Endothelial cell of umbilical vein (primary cell): ENCODE measurements around the gene ATP2B2.

ENCODE experiments used
- CTCF ChIP-seq, 2 donors: IDR thresholded peaks; 1 replicate in 1 of 2; 2 replicates in 1 of 2; pipeline ENCODE4 v1.5.1; 2011; ENCODE audit warnings: low read length in 2 of 2, mild to moderate bottlenecking in 2 of 2, moderate library complexity in 2 of 2, control low read depth in 1 of 2, inconsistent platforms in 1 of 2, low read depth in 1 of 2; ENCODE audit not compliant: insufficient read depth in 1 of 2; ENCODE audit errors: extremely low read depth in 1 of 2
- EZH2 ChIP-seq: IDR thresholded peaks from 2 replicates; pipeline ENCODE4 v1.6.1; 2012; ENCODE audit warnings: borderline replicate concordance, low read depth, mild to moderate bottlenecking, moderate library complexity, low read length, inconsistent platforms; ENCODE audit not compliant: severe bottlenecking
- JUN ChIP-seq: IDR thresholded peaks from 2 replicates; pipeline ENCODE4 v1.6.1; 2011; ENCODE audit warnings: borderline replicate concordance, low read depth; ENCODE audit not compliant: insufficient read length, insufficient read depth
- MAX ChIP-seq: IDR thresholded peaks from 2 replicates; pipeline ENCODE4 v1.6.1; 2011; ENCODE audit not compliant: insufficient read depth, insufficient read length
- POLR2A ChIP-seq: IDR thresholded peaks from 2 replicates; pipeline ENCODE4 v1.6.1; 2012; ENCODE audit warnings: low read depth, mild to moderate bottlenecking, control low read depth, low read length
- POLR2AphosphoS5 ChIP-seq: IDR thresholded peaks from 2 replicates; pipeline ENCODE4 v1.6.1; 2012; ENCODE audit warnings: low read depth, mild to moderate bottlenecking, control low read depth, low read length, moderate library complexity; ENCODE audit not compliant: insufficient read depth

DNA sequence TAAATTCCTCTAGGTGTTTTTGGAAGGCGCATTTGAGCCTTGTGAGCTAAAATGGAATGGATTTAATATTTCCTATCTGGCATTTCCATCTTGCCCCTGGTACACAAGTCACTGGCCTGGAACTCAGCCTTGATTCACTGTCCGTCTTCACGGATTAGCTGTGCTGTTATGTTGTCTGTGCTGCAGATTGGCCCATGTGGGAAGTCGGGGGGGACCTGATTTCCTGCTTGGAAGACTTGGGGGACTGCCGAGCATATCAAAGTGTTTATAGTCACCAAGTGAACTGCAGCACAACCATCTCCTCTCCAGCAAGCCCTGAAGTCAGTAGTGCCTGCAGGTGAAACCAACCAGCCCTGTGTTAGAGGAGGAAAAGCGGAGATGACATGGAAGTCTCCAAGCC lies 224.8 kb downstream of the ATP2B2 start:
- TF ChIP-seq CTCF (IDR thresholded peaks at IDR 0.05; ENCODE audit: extremely low read depth in 1 of 2, insufficient read depth in 1 of 2, low read depth in 1 of 2, low read length in 2 of 2), result no peak
- TF ChIP-seq POLR2AphosphoS5, result no peak
- no peak for TF ChIP-seq EZH2
- no peak for TF ChIP-seq MAX
- no peak for TF ChIP-seq JUN
- no peak for TF ChIP-seq POLR2A
